GM10266 (cell line): ENCODE measurements around the gene ALAD.
A peak's percentile ranks its signal among the peaks of the same experiment; 100 is the strongest.
"Not testable (repeated sequence)": the region's sequence is repeated elsewhere in the genome, so short reads cannot be mapped to it uniquely, and the experiment has no call there.

ENCODE experiments used
- DNase-seq: peaks from one replicate; pipeline ENCODE4 v3.0.0; 2012; ENCODE audit errors: extremely low spot score
- CTCF ChIP-seq: IDR thresholded peaks from 2 replicates; pipeline ENCODE4 v1.5.1; 2012; ENCODE audit warnings: mild to moderate bottlenecking, low read depth; ENCODE audit not compliant: control insufficient read depth, insufficient read depth; ENCODE audit errors: missing control alignments

The ALAD gene

DNA sequence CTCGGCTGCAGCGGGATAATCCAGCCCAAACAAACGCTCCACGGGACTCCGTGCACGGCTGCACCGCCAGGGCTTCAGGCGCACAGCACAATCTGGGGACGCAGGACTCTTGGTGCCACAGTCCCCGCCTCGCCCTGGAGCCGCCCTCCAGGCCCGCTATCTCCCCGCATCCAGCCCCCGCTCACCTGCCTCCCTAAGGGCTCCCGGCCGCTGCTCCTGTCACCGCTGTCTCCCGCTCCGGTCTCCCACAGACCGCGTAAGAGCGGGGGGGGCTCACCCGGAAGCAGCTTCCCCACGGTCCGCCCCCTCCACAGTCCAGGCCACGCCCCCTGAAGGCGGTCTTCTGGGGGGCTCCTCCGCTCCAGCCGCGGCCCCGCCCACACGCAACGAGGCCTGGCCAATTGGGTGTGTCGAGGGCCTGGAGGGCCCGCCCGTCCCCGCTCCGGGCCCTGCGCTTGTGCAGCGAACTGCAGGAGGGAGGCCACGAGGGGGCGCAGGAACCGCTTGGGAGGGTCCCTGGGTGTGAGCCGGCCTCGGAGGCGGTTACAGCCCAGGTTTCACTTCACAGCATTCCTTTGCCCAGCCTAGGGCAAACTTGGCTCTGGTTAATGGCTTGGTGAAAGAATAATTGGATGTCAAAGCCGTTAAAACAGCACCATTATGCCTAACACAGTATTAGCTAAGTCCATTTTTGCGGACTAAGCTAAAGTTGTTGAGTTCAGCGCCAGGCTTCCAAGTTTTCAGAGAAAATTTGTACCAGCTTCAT, at the start of gene ALAD:
Gene ALAD, minus strand, starts transcription at position 258 of the 766 bp plus-strand sequence. CDS start 7,725 bp downstream, outside the sequence.
- peak; percentile 93 for TF ChIP-seq CTCF
- DNase-seq = peak; percentile 97

DNA sequence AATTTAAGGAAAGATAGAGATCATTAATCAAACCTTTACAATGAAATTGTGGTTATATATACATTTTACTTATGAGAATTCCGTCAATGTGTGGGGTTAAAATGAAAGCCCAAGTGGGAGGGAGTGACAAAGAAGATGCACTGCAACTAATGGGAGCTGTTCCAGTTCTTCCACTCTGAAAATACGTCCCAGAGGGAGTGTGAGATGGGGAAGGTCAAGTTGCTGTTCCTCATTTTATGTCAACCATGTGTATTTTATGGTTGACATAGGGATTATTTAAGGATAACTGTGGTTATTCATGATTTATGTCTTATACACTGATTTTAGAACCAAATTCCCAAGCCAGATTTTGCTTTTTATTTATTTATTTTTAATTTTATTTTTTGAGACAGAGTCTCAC, 48.3 kb upstream of the ALAD start:
- no peak for TF ChIP-seq CTCF
- no peak for DNase-seq

DNA sequence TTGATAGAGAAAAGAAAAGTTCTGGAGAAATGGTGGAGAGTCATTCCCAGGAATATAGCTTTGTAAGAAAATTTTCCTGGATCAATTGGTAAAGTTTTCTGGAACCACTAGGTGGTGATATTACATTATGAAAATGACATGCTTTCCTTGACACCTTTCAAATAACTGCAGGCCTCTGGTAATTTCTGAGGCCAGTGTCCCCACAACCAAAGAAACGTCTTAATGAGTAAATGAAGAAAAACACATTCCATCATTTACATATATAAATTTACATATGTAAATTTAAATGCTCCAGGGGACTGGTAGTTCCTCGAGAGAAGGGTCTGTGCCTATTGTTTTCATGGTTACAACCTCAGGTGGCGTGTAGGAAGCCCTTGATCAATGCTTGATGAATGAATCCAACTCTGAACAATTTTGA, 45.2 kb upstream of the ALAD start:
- peak; percentile 74 for DNase-seq
- TF ChIP-seq CTCF = peak; percentile 40

DNA sequence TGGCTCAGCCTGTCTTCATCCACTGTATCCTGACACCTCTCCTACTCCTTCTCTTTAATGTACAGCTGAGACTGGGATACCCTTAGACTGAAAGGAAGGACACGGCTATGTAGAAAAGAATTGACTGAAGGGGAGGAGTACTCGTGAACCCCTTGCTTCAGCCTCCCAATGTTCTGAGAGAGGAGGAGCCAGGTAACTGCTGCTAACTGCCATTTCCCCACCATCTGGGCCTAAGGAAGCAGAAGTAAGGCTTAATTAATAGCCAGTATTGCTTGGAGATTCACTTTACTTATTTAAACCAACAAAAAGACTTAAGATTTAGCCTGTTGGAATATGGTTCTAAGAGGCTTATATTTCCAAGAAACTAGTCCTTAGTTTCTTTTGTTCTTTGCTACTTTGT, 43.7 kb upstream of the ALAD start:
- no peak for DNase-seq
- no peak for TF ChIP-seq CTCF

GRCh38 chr9:113437716-113438115, 36.6 kb upstream of the ALAD start:
- DNase-seq = not testable (repeated sequence)

- no peak for TF ChIP-seq CTCF
- no peak for DNase-seq
These were observed 35.8 kb upstream of the ALAD start for GRCh38 chr9:113436728-113437515.

DNA sequence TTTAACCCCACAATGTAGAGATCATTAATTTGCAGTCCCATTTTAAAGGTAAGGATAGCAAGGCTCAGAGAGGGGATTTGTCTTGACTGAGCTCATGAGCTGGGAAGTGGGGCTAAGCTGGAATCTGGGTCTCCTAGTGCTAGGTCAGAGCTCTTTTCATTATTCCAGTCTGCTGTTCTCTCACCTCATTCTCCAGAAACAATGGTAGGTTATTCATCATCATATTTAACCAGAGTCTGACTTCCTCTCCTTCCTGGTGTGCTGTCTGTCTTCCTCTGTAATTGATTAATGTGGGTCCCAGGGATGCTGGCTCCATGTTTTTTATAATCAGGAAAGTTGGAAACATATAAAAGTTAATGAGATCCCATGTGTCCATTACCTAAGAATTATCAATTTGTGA, 30.1 kb upstream of the ALAD start:
- no peak for TF ChIP-seq CTCF
- no peak for DNase-seq
